ENCODE data around the gene PALLD. TPM values are rescaled to one million over a fixed set of nuclear protein-coding genes. Genes with fewer than 3 reads are reported as not detected.
"Not testable (repeated sequence)": the region's sequence is repeated elsewhere in the genome, so short reads cannot be mapped to it uniquely, and the experiment has no call there.

The PALLD gene
- total RNA-seq, 1 donor from 2014 or later: 204 TPM

DNA sequence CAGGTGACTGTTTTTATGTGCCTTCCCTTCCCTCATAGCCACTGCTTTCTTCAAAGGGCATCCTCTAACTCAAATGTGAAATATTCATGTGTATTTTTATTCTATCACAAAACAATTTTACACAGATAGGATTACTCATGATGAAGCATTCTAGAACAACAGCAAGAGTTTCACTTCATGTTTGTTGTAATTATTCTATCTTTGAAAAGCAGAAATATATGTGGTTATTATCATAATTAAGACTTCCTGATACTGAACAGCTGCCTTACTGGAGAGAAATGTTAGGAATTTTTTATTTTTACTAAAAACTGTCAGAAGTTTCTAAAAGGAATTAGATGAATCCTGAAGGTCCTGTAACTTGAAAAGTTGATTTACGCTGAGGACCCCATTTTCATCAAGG lies 229.1 kb downstream of the PALLD start:
- H3K4me1 ChIP-seq: peaks cover 0 to 6% of the 10 kb centered on the region in 2 donors
- no peak overlapping the region for H3K27ac ChIP-seq
- DNase-seq (ENCODE audit: low spot score in 2 of 2): no peak
- no peaks in the 10 kb centered on the region for H3K27me3 ChIP-seq
- H3K9me3 ChIP-seq: peaks cover 0 to 10% of the 10 kb centered on the region in 2 donors
- no peaks in the 10 kb centered on the region for H3K36me3 ChIP-seq
- no peak overlapping the region for H3K4me3 ChIP-seq
- intact Hi-C loops (cut with DNase I): no loop called here
- TF ChIP-seq, protein P1, sequence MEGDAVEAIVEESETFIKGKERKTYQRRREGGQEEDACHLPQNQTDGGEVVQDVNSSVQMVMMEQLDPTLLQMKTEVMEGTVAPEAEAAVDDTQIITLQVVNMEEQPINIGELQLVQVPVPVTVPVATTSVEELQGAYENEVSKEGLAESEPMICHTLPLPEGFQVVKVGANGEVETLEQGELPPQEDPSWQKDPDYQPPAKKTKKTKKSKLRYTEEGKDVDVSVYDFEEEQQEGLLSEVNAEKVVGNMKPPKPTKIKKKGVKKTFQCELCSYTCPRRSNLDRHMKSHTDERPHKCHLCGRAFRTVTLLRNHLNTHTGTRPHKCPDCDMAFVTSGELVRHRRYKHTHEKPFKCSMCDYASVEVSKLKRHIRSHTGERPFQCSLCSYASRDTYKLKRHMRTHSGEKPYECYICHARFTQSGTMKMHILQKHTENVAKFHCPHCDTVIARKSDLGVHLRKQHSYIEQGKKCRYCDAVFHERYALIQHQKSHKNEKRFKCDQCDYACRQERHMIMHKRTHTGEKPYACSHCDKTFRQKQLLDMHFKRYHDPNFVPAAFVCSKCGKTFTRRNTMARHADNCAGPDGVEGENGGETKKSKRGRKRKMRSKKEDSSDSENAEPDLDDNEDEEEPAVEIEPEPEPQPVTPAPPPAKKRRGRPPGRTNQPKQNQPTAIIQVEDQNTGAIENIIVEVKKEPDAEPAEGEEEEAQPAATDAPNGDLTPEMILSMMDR (IDR thresholded peaks at IDR 0.05): no peak

DNA sequence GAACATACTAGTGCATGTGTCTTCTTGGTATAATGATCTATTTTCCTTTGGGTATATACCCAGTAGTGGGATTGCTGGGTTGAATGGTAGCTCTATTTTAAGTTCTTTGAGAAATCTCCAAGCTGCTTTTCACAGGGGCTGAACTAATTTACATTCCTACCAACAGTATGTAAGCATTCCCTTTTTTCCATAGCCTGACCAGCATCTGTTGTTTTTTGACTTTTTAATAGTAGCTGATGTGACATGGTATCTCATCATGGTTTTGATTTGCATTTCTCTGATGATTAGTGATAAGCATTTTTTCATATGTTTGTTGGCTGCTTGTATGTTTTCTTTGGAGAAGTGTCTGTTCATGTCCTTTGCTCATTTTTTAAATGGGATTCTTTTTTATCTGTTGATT lies 230.3 kb downstream of the PALLD start:
- H3K36me3 ChIP-seq; H3K4me3 ChIP-seq; intact Hi-C loops (cut with DNase I); DNase-seq (ENCODE audit: low spot score in 2 of 2); H3K27me3 ChIP-seq; H3K4me1 ChIP-seq; H3K27ac ChIP-seq: not testable (repeated sequence)
- peaks cover 0 to 10% of the 10 kb centered on the region in 2 donors for H3K9me3 ChIP-seq

DNA sequence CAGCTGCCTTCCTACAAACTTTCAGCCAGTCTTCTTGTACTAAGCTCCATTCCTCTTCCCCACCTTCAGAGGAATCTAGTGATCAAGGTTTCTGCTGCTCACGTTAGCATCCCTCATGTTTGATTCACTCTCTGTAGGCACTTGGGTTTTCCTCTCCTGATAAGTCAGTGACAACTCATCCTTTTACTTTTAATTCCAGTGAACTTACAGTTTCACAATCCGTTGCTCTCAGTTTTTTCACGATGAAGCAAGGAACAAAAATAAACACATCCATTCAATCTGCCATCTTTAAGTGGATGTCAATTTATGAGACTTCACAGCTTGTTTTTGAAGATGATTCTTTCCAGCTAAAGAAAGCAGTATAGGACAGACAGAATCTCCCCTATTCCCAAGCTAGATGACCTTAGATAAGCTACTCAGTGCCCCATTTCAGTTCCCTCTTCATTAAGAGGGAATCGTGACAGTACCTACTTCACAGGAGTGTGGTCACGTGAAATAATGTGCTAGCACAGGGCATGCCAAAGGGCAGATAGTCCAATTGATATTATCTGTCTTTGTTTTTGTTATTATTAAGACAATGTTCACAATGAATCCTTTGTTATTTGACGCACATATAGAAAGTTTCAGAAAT lies 234.3 kb downstream of the PALLD start:
- intact Hi-C loops (cut with DNase I): no loop called here

DNA sequence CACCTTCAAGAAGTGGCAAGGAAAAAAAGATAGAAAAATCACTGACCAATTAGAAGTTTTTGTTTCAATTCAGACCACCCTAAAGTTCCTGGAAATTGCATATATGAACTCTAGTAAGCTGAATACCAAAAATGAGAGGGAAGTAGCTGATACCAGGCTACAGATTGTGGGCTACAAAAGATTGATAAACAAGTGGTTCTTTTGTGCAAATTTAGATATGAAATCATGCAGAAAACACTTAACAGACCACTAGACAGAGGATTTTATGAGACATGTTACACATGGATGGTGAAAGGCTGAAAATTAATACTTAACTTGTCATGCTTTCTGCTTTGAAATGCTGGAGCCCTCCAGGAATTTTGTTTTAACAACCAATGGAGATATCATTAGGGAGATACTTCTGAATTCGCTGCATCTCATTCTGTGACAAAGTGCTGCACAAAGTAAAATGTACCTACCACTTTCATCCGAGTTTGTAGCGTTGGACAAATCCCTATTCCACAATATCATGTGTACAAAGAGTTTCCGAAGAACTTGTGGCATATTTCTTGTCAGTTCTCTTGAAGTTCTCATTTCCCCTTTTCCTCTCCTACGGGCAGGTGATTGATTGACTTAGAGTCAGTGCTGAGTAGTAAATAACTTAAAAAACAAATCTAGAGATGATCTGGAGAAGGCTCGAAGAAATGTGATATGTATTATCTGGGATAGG lies 235.0 kb downstream of the PALLD start:
- peaks cover 0 to 10% of the 10 kb centered on the region in 2 donors for H3K9me3 ChIP-seq
- H3K4me1 ChIP-seq: peaks cover 0 to 17% of the 10 kb centered on the region in 2 donors
- TF ChIP-seq, protein P1 (IDR thresholded peaks at IDR 0.05): no peak
- no peaks in the 10 kb centered on the region for H3K27me3 ChIP-seq
- intact Hi-C loops (cut with DNase I): no loop called here
- H3K4me3 ChIP-seq: no peak overlapping the region
- no peak overlapping the region for H3K27ac ChIP-seq
- H3K36me3 ChIP-seq: no peaks in the 10 kb centered on the region
- DNase-seq (ENCODE audit: low spot score in 2 of 2): no peak

More for the DNA sequence above, 234.3 kb downstream of the PALLD start:
- H3K9me3 ChIP-seq: peaks cover 0 to 10% of the 10 kb centered on the region in 2 donors
- no peak overlapping the region for H3K4me3 ChIP-seq
- H3K4me1 ChIP-seq: peaks cover 0 to 15% of the 10 kb centered on the region in 2 donors
- no peaks in the 10 kb centered on the region for H3K36me3 ChIP-seq
- TF ChIP-seq, protein P1 (IDR thresholded peaks at IDR 0.05): no peak
- DNase-seq (ENCODE audit: low spot score in 2 of 2): no peak
- no peaks in the 10 kb centered on the region for H3K27me3 ChIP-seq
- no peak overlapping the region for H3K27ac ChIP-seq

DNA sequence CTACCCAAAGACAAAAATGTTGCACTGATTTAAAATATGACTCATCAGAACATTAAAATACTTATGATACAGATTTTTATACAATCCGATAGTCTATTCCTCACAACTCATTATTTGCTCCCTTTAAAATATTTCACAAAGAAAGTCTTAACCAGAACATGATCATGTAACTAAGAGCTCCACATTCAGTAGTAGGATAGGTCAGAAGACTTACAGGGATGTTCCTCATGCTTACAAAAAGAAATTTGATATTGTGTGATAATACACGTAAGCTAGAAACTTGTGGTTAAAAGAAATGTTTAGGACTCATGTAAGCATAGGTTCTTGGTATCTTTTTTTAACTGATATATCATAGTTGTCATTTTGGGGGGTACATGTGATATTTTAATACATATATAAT lies 235.9 kb downstream of the PALLD start:
- no peak for DNase-seq (ENCODE audit: low spot score in 2 of 2)
- H3K36me3 ChIP-seq: no peaks in the 10 kb centered on the region
- intact Hi-C loops (cut with DNase I): no loop called here
- no peaks in the 10 kb centered on the region for H3K27me3 ChIP-seq
- no peak overlapping the region for H3K4me3 ChIP-seq
- peaks cover 0 to 18% of the 10 kb centered on the region in 2 donors for H3K4me1 ChIP-seq
- H3K9me3 ChIP-seq: peaks cover 0 to 5% of the 10 kb centered on the region in 2 donors
- no peak overlapping the region for H3K27ac ChIP-seq
- TF ChIP-seq, protein P1 (IDR thresholded peaks at IDR 0.05): no peak
